ENCODE results near the gene KIAA1671.
A peak's percentile ranks its signal among the peaks of the same experiment; 100 is the strongest.

KIAA1671 gene

DNA sequence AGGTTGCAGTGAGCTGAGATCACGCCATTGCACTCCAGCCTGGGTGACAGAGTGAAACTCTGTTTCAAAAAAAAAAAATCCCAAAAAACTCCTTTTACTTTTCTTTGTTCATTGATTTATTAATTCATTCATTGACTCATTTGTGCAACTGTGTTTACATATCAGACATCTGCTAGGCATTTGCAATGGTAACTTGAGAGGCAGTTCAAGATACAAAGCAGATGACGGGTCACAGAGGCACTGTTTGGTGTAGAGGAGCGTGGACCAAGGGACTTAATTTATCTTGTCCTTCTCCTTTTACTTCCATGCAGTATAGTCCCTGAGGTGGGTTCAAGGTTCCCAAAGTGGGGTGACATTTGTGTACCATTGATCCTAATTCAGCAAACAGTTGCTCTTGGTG lies 71.4 kb downstream of the KIAA1671 start:
- no peak for TF ChIP-seq CTCF (IDR thresholded peaks at IDR 0.05; ENCODE audit: low read depth, low read length)
- DNase-seq (ENCODE audit: extremely low read depth, low read depth) = no peak

- TF ChIP-seq CTCF (IDR thresholded peaks at IDR 0.05; ENCODE audit: low read depth, low read length) = no peak
Measured at GRCh38 chr22:25024895-25025294, 72.4 kb downstream of the KIAA1671 start.

GRCh38 chr22:25025491-25026400 lies 73.2 kb downstream of the KIAA1671 start:
- DNase-seq (ENCODE audit: extremely low read depth, low read depth) = no peak
- TF ChIP-seq CTCF (IDR thresholded peaks at IDR 0.05; ENCODE audit: low read depth, low read length) = no peak

More at GRCh38 chr22:25024895-25025294, 72.4 kb downstream of the KIAA1671 start:
- DNase-seq (ENCODE audit: extremely low read depth, low read depth) = no peak

- TF ChIP-seq CTCF (IDR thresholded peaks at IDR 0.05; ENCODE audit: low read depth, low read length) = no peak
- no peak for DNase-seq (ENCODE audit: extremely low read depth, low read depth)
Measured at GRCh38 chr22:25027043-25027906, 74.8 kb downstream of the KIAA1671 start.

DNA sequence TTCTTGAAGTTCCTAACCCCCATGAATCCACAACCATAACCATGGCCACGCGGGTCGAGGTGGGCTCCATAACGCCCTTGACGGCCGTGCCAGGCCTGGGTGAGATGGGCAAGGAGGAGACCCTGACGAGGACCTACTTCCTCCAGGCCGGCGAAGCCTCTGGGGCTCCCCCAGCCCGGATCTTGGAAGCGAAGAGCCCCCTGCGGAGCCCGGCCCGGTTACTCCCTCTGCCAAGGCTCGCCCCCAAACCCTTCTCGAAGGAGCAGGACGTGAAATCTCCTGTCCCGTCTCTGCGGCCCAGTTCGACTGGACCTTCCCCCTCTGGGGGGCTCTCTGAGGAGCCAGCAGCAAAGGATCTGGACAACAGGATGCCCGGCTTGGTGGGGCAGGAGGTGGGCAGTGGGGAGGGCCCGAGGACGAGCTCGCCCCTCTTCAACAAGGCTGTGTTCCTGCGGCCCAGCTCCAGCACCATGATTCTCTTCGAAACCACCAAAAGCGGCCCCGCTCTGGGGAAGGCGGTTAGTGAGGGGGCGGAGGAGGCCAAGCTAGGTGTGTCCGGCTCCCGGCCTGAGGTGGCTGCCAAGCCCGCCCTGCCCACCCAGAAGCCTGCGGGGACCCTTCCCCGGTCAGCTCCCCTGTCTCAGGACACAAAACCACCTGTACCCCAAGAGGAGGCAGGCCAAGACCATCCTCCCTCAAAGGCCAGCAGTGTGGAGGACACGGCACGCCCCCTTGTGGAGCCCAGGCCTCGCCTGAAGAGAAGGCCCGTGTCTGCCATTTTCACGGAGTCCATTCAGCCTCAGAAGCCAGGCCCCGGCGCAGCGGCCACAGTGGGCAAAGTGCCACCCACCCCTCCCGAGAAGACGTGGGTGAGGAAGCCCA lies 75.7 kb downstream of the KIAA1671 start:
- no peak for DNase-seq (ENCODE audit: extremely low read depth, low read depth)
- peak; percentile 22 for TF ChIP-seq CTCF (IDR thresholded peaks at IDR 0.05; ENCODE audit: low read depth, low read length)

DNA sequence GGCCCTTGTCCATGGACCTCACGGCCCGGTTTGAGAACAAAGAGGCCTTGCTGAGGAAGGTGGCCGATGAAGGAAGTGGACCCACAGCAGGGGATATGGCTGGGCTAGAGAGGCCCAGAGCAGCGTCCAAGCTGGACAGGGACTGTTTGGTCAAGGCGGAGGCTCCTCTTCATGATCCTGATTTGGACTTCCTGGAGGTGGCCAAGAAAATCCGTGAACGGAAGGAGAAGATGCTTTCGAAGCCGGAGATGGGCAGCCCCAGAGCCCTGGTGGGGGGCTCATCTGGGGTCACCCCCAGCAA lies 76.3 kb downstream of the KIAA1671 start:
- TF ChIP-seq CTCF (IDR thresholded peaks at IDR 0.05; ENCODE audit: low read depth, low read length) = no peak
- DNase-seq (ENCODE audit: extremely low read depth, low read depth) = no peak

Measured in AG09319 (cell line).